Measurements from ENCODE around the gene PLAAT3.

DNA sequence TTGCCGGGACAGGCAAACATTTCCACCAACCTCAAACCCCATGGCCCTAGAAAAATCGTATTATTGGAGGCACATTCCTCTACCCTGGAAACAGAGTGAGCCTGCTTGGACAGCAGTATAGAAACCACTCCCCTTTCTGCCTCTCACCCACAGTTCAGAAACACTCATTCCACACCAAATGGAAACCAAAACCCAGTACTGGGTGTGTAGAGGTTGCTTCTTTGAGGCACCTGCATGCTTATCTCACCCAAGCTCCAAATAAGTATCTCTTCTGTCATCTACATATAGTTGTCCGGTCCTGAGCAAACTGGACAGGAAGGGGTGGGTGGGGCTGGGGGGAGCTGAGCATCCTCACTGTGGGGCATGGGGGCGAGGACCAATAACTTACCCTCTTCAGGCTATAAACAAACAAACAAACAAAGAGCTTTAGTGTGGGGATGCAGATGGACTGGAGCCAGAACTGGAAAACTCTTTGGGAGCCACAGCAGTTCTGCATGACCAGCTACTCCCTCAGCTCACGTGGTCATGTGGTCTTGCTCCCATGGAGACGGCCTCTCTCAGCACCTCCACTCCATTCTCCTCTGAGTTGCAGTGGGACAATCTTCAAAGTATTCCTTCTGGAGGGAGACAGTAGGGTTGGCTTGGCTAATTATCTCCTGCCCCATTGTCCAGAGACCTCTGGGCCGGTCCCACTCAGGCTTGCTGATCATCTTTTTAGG lies 50.0 kb downstream of the PLAAT3 start:
- TF ChIP-seq GABPA (IDR thresholded peaks at IDR 0.05; ENCODE audit: low read depth) (no peak), RAD21 (IDR thresholded peaks at IDR 0.05; ENCODE audit: low read length) (no peak), FOXM1 (IDR thresholded peaks at IDR 0.05; ENCODE audit: low read depth) (no peak), MXI1 (IDR thresholded peaks at IDR 0.05; ENCODE audit: low read depth, low read length) (no peak), RFX5 (IDR thresholded peaks at IDR 0.05; ENCODE audit: low read length) (no peak), CHD2 (IDR thresholded peaks at IDR 0.05; ENCODE audit: low read length, partially characterized antibody) (no peak), RXRA (IDR thresholded peaks at IDR 0.05; ENCODE audit: borderline replicate concordance, low read depth) (no peak), EZH2phosphoT487 (IDR thresholded peaks at IDR 0.05; ENCODE audit: borderline replicate concordance, low read depth) (no peak)
- TF ChIP-seq, protein P1, sequence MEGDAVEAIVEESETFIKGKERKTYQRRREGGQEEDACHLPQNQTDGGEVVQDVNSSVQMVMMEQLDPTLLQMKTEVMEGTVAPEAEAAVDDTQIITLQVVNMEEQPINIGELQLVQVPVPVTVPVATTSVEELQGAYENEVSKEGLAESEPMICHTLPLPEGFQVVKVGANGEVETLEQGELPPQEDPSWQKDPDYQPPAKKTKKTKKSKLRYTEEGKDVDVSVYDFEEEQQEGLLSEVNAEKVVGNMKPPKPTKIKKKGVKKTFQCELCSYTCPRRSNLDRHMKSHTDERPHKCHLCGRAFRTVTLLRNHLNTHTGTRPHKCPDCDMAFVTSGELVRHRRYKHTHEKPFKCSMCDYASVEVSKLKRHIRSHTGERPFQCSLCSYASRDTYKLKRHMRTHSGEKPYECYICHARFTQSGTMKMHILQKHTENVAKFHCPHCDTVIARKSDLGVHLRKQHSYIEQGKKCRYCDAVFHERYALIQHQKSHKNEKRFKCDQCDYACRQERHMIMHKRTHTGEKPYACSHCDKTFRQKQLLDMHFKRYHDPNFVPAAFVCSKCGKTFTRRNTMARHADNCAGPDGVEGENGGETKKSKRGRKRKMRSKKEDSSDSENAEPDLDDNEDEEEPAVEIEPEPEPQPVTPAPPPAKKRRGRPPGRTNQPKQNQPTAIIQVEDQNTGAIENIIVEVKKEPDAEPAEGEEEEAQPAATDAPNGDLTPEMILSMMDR (IDR thresholded peaks at IDR 0.05), result no peak
- TF ChIP-seq, protein P2, sequence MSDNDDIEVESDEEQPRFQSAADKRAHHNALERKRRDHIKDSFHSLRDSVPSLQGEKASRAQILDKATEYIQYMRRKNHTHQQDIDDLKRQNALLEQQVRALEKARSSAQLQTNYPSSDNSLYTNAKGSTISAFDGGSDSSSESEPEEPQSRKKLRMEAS (IDR thresholded peaks at IDR 0.05; ENCODE audit: low read depth), result no peak
- TF ChIP-seq, protein P3, sequence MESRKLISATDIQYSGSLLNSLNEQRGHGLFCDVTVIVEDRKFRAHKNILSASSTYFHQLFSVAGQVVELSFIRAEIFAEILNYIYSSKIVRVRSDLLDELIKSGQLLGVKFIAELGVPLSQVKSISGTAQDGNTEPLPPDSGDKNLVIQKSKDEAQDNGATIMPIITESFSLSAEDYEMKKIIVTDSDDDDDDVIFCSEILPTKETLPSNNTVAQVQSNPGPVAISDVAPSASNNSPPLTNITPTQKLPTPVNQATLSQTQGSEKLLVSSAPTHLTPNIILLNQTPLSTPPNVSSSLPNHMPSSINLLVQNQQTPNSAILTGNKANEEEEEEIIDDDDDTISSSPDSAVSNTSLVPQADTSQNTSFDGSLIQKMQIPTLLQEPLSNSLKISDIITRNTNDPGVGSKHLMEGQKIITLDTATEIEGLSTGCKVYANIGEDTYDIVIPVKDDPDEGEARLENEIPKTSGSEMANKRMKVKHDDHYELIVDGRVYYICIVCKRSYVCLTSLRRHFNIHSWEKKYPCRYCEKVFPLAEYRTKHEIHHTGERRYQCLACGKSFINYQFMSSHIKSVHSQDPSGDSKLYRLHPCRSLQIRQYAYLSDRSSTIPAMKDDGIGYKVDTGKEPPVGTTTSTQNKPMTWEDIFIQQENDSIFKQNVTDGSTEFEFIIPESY (IDR thresholded peaks at IDR 0.05; ENCODE audit: borderline replicate concordance, low read depth), result no peak
